Neuronal stem cell (in vitro differentiated cells): ENCODE data around the gene SLC39A3.

ENCODE experiments used
- DNase-seq: peaks from one replicate; pipeline ENCODE4 v3.0.0-alpha.2; 2013; ENCODE audit warnings: low spot score
- H2AFZ ChIP-seq: one replicate; pipeline ENCODE4 v1.6.1; 2013; ENCODE audit warnings: mild to moderate bottlenecking, low read length, inconsistent platforms
- H2AK5ac ChIP-seq: 2 replicates; pipeline ENCODE4 v1.6.1; 2013; ENCODE audit warnings: low read depth, mild to moderate bottlenecking, inconsistent platforms, low read length, moderate library complexity, mixed read lengths
- H2BK120ac ChIP-seq: 2 replicates; pipeline ENCODE4 v1.6.1; 2013; ENCODE audit warnings: low read depth, mild to moderate bottlenecking, inconsistent platforms, low read length, moderate library complexity, mixed read lengths
- H2BK12ac ChIP-seq: one replicate; pipeline ENCODE4 v1.6.1; 2013; ENCODE audit warnings: low read length, inconsistent platforms
- H2BK15ac ChIP-seq: 2 replicates; pipeline ENCODE4 v1.6.1; 2013; ENCODE audit warnings: mild to moderate bottlenecking, low read length, inconsistent platforms, mixed read lengths
- H2BK5ac ChIP-seq: one replicate; pipeline ENCODE4 v1.6.1; 2013; ENCODE audit warnings: inconsistent platforms, mild to moderate bottlenecking, low read length, moderate library complexity
- H3K14ac ChIP-seq: one replicate; pipeline ENCODE4 v1.6.1; 2013; ENCODE audit warnings: low read length, inconsistent platforms
- H3K18ac ChIP-seq: 2 replicates; pipeline ENCODE4 v1.6.1; 2013; ENCODE audit warnings: low read length, inconsistent platforms
- H3K23ac ChIP-seq: 2 replicates; pipeline ENCODE4 v1.6.1; 2013; ENCODE audit warnings: low read depth, mild to moderate bottlenecking, mixed read lengths, low read length, inconsistent platforms; ENCODE audit not compliant: poor library complexity
- H3K27ac ChIP-seq: replicated peaks from 3 replicates; pipeline ENCODE4 v1.5.1; 2013; ENCODE audit warnings: low read length, inconsistent platforms
- H3K27me3 ChIP-seq, 3 experiments: 2 replicates each; pipeline ENCODE4 v1.6.1; 2013; ENCODE audit warnings: low read length in 3 of 3, mild to moderate bottlenecking in 2 of 3, inconsistent platforms in 1 of 3, low read depth in 1 of 3, mixed read lengths in 1 of 3, moderate library complexity in 1 of 3; ENCODE audit not compliant: control insufficient read depth in 3 of 3, insufficient read depth in 3 of 3
- H3K36me3 ChIP-seq, 2 donors: replicated peaks in 1 of 2; 2 replicates each; pipeline ENCODE4 v1.6.1; 2013; ENCODE audit warnings: low read length in 2 of 2; ENCODE audit not compliant: control insufficient read depth in 2 of 2, insufficient read depth in 2 of 2
- H3K4ac ChIP-seq: 2 replicates; pipeline ENCODE4 v1.6.1; 2013; ENCODE audit warnings: inconsistent platforms, mild to moderate bottlenecking, low read length, moderate library complexity
- H3K4me1 ChIP-seq, 2 donors: 1 replicate in 1 of 2; 2 replicates in 1 of 2; pipeline ENCODE4 v1.6.1; 2013; ENCODE audit warnings: low read length in 2 of 2, low read depth in 1 of 2; ENCODE audit not compliant: control insufficient read depth in 2 of 2, insufficient read depth in 1 of 2
- H3K4me2 ChIP-seq: one replicate; pipeline ENCODE4 v1.6.1; 2013; ENCODE audit warnings: mild to moderate bottlenecking, low read length, inconsistent platforms; ENCODE audit not compliant: insufficient read depth, poor library complexity, severe bottlenecking
- H3K4me3 ChIP-seq, 2 donors: 2 replicates each; pipeline ENCODE4 v1.5.1; 2013; ENCODE audit warnings: low read length in 2 of 2, mild to moderate bottlenecking in 2 of 2, inconsistent platforms in 1 of 2, moderate library complexity in 1 of 2
- H3K79me1 ChIP-seq: one replicate; pipeline ENCODE4 v1.6.1; 2013; ENCODE audit warnings: low read depth, mild to moderate bottlenecking, inconsistent platforms, low read length, moderate library complexity
- H3K9ac ChIP-seq: one replicate; pipeline ENCODE4 v1.6.1; 2013; ENCODE audit warnings: mild to moderate bottlenecking, low read depth, low read length, inconsistent platforms; ENCODE audit not compliant: poor library complexity
- H3K9me3 ChIP-seq, 2 donors: replicated peaks in 1 of 2; 2 replicates each; pipeline versions ENCODE3 to v1.6.1; 2013; ENCODE audit warnings: low read length in 2 of 2, mild to moderate bottlenecking in 2 of 2, inconsistent platforms in 1 of 2, low read depth in 1 of 2, mixed read lengths in 1 of 2, moderate library complexity in 1 of 2; ENCODE audit not compliant: control insufficient read depth in 2 of 2, insufficient read depth in 1 of 2
- H4K8ac ChIP-seq: one replicate; pipeline ENCODE4 v1.6.1; 2013; ENCODE audit warnings: low read depth, mild to moderate bottlenecking, inconsistent platforms, low read length, moderate library complexity
- H4K91ac ChIP-seq: one replicate; pipeline ENCODE4 v1.6.1; 2013; ENCODE audit warnings: low read length, low read depth, mild to moderate bottlenecking, inconsistent platforms; ENCODE audit not compliant: poor library complexity
- WGBS, 2 donors: extraction: QIAGEN DNeasy Blood & Tissue Kit; methylation state at CpG; one replicate each; pipeline ENCODE4 v1.1.7; 2013; ENCODE audit warnings: missing lambda C conversion rate in 2 of 2, mixed read lengths in 1 of 2; ENCODE audit not compliant: insufficient read length in 2 of 2, insufficient replicate concordance in 1 of 2; ENCODE audit errors: extremely low coverage in 2 of 2; 5-methylcytosine and 5-hydroxymethylcytosine counted together

SLC39A3 gene

GRCh38 chr19:2733930-2734588, 5.8 kb downstream of the SLC39A3 start:
- Histone ChIP-seq H3K4me1 (peaks cover under 1 to 9% of the 10 kb centered on the region in 2 donors), H3K4ac (no peak overlapping the region), H3K9ac (peak overlapping the region; percentile 24), H3K27me3 (no peaks in the 10 kb centered on the region), H3K9me3 (peaks cover 0 to 7% of the 10 kb centered on the region in 2 donors), H3K4me3 (peak overlapping the region in 1 of 2 donors; percentile 22), H3K4me2 (no peak overlapping the region), H4K91ac (no peak overlapping the region), H3K36me3 (peaks cover 27 to 41% of the 10 kb centered on the region in 2 donors), H3K18ac (no peak overlapping the region), H3K79me1 (peaks cover 14% of the 10 kb centered on the region), H3K14ac (no peak overlapping the region), H2BK15ac (no peak overlapping the region), H2BK120ac (no peak overlapping the region), H3K27ac (no peak overlapping the region), H3K23ac (peak overlapping the region; percentile 43), H2AK5ac (no peak overlapping the region), H4K8ac (no peak overlapping the region), H2BK12ac (no peak overlapping the region), H2BK5ac (no peak overlapping the region), H2AFZ (no peak overlapping the region)
- no CpG with 5 or more reads among the region's 35 CpGs for WGBS, 2 donors
- DNase-seq: no peak

- H2BK120ac ChIP-seq: no peak overlapping the region
- H3K27me3 ChIP-seq: peaks cover 0 to under 1% (median 0%) of the 10 kb centered on the region in 3 experiments
- H4K8ac ChIP-seq: no peak overlapping the region
- no peak overlapping the region for H2AK5ac ChIP-seq
- no peak overlapping the region for H4K91ac ChIP-seq
- no peak overlapping the region for H3K4ac ChIP-seq
- H3K23ac ChIP-seq: no peak overlapping the region
- peaks cover 27 to 41% of the 10 kb centered on the region in 2 donors for H3K36me3 ChIP-seq
- H3K9me3 ChIP-seq: peaks cover 0 to 7% of the 10 kb centered on the region in 2 donors
- no peak for DNase-seq
- H3K18ac ChIP-seq: no peak overlapping the region
- H3K4me1 ChIP-seq: peaks cover 0 to 8% of the 10 kb centered on the region in 2 donors
- H3K4me3 ChIP-seq: no peak overlapping the region
- no peak overlapping the region for H3K27ac ChIP-seq
- no peak overlapping the region for H2BK15ac ChIP-seq
- H3K79me1 ChIP-seq: peaks cover 11% of the 10 kb centered on the region
- no peak overlapping the region for H2BK5ac ChIP-seq
- no CpG with 5 or more reads among the region's 38 CpGs for WGBS, 2 donors
- no peak overlapping the region for H3K9ac ChIP-seq
- H2BK12ac ChIP-seq: no peak overlapping the region
- H3K4me2 ChIP-seq: no peak overlapping the region
- no peak overlapping the region for H2AFZ ChIP-seq
- peak overlapping the region; percentile 71 for H3K14ac ChIP-seq
These were observed 6.9 kb downstream of the SLC39A3 start for GRCh38 chr19:2732883-2733282.

- no CpG with 5 or more reads among the region's 33 CpGs for WGBS, 2 donors
- no peak overlapping the region for H4K91ac ChIP-seq
- H3K27me3 ChIP-seq: peaks cover 0 to 7% (median 0%) of the 10 kb centered on the region in 3 experiments
- no peak overlapping the region for H3K9ac ChIP-seq
- H2BK120ac ChIP-seq: no peak overlapping the region
- no peak for DNase-seq
- H3K23ac ChIP-seq: no peak overlapping the region
- H2BK12ac ChIP-seq: no peak overlapping the region
- H3K18ac ChIP-seq: no peak overlapping the region
- peaks cover 27 to 41% of the 10 kb centered on the region in 2 donors for H3K36me3 ChIP-seq
- no peak overlapping the region for H3K27ac ChIP-seq
- no peak overlapping the region for H4K8ac ChIP-seq
- no peak overlapping the region for H3K4me2 ChIP-seq
- peaks cover 0 to 7% of the 10 kb centered on the region in 2 donors for H3K9me3 ChIP-seq
- H3K79me1 ChIP-seq: peaks cover 11% of the 10 kb centered on the region
- H3K14ac ChIP-seq: no peak overlapping the region
- no peak overlapping the region for H2AK5ac ChIP-seq
- peaks cover 0 to 8% of the 10 kb centered on the region in 2 donors for H3K4me1 ChIP-seq
- H3K4ac ChIP-seq: no peak overlapping the region
- no peak overlapping the region for H2BK5ac ChIP-seq
- H2AFZ ChIP-seq: no peak overlapping the region
- no peak overlapping the region for H2BK15ac ChIP-seq
- H3K4me3 ChIP-seq: no peak overlapping the region
These were observed 7.6 kb downstream of the SLC39A3 start for GRCh38 chr19:2732157-2732725.

GRCh38 chr19:2731181-2731995, 8.4 kb downstream of the SLC39A3 start:
- no peak overlapping the region for H3K4me2 ChIP-seq
- H3K36me3 ChIP-seq: peaks cover 21 to 33% of the 10 kb centered on the region in 2 donors
- no peak overlapping the region for H3K23ac ChIP-seq
- no peak overlapping the region for H4K91ac ChIP-seq
- no CpG with 5 or more reads among the region's 41 CpGs for WGBS, 2 donors
- peaks cover 0 to 10% of the 10 kb centered on the region in 2 donors for H3K4me1 ChIP-seq
- no peak overlapping the region for H3K4me3 ChIP-seq
- H3K14ac ChIP-seq: peak overlapping the region; percentile 21
- H2BK5ac ChIP-seq: no peak overlapping the region
- no peak overlapping the region for H3K18ac ChIP-seq
- peaks cover 0 to 2% of the 10 kb centered on the region in 2 donors for H3K9me3 ChIP-seq
- DNase-seq: no peak
- H3K79me1 ChIP-seq: peaks cover 8% of the 10 kb centered on the region
- H2BK15ac ChIP-seq: no peak overlapping the region
- no peak overlapping the region for H2BK12ac ChIP-seq
- no peak overlapping the region for H3K4ac ChIP-seq
- H4K8ac ChIP-seq: no peak overlapping the region
- H2AK5ac ChIP-seq: no peak overlapping the region
- peak overlapping the region; percentile 21 for H3K9ac ChIP-seq
- H2BK120ac ChIP-seq: no peak overlapping the region
- peaks cover 0 to 14% (median 0%) of the 10 kb centered on the region in 3 experiments for H3K27me3 ChIP-seq
- H2AFZ ChIP-seq: no peak overlapping the region
- H3K27ac ChIP-seq: no peak overlapping the region
